Skin of body (tissue), 3 donors: ENCODE data around the gene SYT5. TPM values are rescaled to one million over a fixed set of nuclear protein-coding genes. Genes with fewer than 3 reads are reported as not detected.

Experiments used
- DNase-seq: peaks from one replicate; lab custom pipeline; 2025; lab: John Stamatoyannopoulos, UW
- small RNA-seq: library from RNA; depleted of rRNA; stranded (forward); fragments of <200 nt; gene quantifications from one replicate; pipeline ENCODE3, GENCODE V24; 2014; ENCODE audit warnings: low replicate concordance
- total RNA-seq: library from RNA; depleted of rRNA; stranded (reverse); fragments of >200 nt; gene quantifications from one replicate; pipeline ENCODE4 v1.2.3, GENCODE V29; 2014

The SYT5 gene
- total RNA-seq, 1 donor from 2014 or later, result 1.6 TPM

DNA sequence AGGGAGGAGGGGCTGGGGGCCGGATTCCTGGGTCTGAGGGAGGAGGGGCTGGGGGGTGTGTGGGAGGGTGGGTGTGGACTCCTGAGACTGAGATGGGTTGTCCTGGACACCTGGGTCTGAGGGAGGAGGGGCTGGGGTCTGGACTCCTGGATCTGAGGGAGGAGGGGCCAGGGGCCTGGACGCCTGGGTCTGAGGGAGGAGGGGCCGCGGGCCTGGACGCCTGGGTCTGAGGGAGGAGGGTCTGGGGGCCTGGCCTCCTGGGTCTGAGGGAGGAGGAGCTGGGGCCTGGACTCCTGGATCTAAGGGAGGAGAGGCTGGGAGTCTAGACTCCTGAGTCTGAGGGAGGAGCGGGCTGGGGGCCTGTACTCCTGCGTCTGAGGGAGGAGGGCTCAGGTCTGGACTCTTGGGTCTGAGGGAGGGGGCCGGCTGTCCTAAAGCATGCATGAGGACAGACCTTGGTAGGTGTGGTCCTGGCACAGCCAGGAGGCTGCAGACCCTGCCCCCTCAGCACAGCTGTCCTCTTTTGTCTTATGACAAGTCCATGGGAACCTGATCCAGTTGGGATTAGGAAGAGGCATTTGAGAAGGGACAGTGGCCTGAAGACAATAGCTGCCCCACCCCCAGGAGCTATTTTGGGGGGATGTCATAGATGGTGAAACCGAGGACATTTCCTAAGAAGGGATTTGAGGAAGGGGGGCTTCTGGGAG, 32.4 kb downstream of the SYT5 start:
- DNase-seq, result no peak

DNA sequence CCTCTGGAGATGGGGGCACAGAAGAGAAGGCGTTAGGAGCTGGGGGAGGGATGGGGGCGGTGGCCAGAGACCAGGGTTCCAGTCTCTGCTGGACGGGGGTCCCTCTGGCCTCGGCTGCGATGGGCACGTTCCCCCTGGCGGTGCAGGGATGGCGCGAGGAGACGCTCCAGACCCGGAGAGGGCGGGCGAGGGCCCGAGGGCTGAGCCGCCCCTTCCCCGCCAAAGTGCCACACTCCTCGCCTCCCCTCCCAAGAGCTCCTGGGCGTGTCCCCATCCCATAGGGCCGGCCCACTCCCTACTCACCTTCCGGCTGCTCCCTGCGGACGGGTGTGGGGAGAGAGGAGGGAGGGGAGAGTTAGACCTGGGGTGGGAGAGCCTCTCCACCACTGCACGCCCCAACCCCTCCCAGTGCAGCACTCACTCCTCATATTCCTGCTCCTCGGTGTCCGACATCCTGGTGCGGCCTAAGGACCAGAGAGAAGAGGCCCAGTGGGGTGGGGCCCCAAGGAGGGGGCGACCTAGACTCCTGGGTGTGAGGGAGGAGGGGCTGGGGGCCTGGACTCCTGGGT, 33.3 kb downstream of the SYT5 start:
- no peak for DNase-seq

DNA sequence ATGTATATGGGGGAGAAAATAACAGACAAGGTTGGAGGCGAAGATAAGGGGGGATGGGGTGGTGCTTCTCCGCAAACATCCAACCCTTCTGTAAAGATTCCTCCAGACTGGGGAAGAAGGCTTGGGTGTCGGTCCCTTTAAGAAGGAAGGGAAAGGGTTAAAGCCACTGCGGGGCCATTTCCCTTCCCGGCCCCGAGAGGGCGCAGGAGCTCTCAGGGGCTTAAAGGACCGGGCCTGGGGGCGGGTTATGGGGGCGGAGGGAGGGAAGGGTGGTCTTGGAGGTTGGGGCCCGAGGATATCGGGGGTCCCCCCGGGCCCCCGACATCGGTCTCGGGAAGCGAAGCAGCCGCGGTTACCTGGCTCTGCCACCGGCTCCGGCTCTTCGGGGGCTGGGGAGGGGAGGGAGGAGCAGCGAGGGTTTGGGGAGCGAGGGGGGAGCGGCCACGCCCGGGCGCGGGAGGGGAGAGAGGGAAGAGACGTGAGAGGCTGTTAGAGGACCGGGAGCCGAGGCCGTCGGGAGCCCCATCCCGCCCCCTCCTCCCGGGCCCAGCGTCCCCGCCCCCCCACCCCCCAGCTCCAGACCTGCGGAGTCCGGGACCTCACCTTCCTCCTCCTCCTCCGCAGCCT, 33.9 kb downstream of the SYT5 start:
- DNase-seq, result no peak

DNA sequence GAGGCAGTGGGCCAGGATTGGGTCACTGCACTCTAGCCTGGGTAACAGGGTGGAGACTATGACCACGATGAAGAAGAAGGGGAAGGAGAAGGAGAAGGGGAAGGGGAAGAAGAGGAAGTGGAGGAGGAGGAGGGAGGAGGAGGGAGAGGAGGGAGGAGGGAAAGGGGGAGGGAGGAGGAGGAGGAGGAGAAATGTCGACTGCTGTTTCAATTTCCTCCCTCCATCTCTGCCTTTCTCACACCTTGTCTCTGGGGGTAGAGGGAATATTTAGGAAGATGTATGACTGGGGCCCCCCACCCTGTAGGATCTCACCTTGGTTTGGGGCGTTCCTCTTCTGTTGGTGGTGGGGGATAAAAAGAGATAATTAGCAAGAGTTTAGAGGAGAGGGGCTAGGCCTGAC, 34.9 kb downstream of the SYT5 start:
- DNase-seq, result no peak

DNA sequence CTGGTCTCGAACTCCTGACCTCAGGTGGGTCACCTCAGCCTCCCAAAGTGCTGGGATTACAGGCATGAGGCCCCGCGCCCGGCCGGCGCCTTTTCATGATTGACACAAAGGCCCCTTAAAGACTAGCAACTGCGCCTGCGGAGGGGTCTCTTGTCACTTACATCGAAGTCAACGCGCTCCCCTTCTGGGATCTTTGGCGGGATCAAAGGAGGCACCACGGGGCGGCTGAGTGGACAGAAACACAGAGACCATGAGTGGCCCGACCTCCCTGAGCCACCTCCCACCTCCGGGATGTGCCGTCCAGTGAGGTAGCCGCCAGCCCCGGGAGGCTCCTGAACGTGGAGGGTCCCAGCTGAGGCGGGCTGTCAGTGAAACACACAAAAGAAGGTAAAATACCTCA, 38.4 kb downstream of the SYT5 start:
- DNase-seq, result no peak

DNA sequence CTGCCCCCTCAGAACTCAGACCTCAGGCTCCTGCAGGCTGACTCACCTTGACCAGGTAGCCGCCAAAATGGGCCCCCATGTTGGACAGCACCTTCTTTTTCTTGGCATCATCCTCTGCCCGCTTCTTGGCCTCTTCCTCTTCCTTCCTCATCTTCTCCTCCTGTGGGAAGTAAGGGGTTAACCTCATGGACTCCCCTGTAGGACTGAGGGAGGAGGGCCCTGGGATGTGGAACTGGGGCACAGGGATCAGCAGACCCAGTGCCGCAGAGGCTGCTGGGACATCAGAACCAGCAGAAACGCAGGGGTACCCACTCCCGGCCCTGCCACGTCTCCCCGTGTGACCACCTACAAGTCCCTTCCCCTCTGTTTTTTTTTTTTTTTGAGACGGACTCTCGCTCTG, 42.2 kb downstream of the SYT5 start:
- DNase-seq, result no peak

DNA sequence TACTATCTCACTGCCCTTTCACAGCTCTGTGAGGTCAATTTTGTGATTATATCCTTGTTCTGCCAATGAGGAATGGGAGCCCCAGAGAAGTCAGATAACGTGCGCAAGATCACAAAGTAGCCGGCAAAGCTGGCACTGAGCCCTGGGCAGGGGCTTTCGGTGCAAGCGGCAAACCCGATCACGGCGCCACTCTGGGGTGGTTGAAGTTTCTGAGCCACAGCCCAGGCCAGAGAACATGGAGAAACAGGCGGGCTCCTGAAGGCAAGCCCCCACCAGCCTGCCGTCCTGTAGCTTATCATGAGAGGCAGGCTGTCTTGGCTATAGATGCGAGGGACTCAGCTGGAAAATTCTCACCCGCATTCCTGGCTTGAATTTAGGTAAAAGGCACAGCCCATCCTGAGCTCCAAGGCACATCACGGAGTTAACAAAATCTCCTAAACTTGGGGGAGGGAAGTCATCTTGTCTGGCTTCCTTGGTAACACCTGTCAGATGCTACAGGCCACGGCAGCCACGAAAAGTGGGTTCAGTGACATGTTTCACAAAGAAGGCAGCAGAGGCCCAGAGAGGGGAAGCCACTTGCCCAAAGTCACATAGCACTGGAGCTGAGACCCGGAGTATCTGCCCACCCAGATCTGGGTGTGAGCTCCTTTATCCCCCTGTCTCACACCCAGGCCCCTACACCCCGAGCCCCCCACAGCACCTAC, 43.5 kb downstream of the SYT5 start:
- no peak for DNase-seq

DNA sequence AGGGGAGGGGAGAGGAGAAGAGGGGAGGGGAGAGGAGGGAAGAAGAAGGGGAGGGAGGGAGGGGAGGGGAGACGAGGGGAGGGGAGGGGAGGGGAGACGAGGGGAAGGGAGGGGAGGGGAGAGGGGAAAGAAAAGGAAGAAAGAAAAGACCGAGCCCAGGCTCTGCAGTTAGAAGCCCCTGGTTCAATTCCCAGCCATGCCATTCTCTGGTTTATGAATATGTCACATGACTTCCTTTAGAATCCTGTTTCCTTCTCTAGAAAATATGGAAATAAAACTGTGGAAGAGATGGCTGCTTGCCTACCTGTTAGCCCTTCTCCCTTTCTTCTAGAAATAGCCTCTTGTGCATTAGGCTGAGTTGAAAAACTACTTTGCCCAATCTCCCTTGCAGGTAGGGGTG, 45.4 kb downstream of the SYT5 start:
- DNase-seq, result no peak

DNA sequence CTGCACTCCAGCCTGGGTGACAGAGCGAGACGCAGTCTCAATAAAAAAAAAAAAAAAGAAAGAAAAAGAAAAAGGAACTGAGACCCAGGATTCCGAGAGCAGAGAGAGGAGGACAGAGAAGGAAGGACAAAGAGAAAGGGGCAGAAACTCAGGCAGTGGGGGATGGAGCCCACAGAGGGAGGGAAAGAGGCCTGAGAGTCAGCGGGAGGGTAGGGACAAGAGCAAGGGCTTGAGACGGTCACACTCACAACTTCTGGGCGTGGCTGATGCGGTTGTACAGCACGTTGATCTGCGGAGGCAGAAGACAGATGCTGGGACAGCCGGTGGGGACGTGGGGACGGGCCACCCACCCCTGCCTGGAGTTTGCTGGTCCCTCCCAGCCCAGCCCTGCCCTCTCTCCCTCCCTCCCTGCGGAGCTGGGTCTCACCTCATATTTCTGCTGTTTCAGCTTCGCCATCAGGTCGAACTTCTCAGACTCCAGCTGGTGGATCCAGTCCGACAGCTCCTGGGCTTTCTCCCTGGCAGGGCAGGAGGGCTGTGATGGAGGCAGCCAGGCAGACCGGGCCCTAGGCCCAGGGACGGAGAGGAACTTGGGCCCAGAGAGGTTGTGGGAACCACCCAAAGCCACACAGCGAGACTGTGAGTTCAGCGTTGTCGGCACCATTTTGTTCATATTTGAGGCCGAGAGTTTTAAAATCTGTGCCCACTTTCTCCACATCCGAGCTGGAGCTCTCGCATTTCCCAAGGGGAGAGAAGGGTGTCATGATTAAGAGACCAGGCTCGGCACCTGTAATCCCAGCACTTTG, 46.2 kb downstream of the SYT5 start:
- no peak for DNase-seq

DNA sequence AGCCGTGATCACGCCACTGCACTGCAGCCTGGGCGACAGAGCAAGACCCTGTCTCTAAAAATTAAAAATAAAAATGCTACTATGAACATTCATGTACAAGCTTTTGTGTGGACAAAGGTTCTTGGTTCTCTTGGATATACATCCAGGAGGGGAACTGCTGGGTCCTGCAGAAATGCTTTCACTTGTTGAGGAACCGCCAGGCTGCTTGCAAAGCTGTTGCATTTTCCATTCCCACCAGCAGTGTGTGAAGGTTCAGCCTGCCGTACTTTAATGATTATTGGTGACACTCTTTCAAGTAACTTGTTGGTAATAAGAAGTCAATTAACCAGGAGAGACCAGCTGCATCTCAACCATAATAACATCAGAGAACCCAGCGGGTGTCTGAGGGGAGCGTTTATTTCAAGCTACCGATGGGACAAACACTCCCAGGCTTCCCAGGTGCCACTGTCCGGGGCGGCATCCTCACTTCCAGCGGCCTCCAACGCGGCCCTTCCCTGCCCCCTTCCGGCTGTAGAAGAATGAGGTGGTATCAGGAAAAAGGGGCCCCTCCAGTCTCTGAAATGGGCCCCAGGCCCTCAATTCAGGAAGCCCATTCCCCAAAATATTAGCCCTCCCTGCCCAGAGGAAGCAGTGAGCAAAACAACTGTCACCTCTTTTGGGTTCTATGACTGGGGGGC, 47.5 kb downstream of the SYT5 start:
- no peak for DNase-seq

DNA sequence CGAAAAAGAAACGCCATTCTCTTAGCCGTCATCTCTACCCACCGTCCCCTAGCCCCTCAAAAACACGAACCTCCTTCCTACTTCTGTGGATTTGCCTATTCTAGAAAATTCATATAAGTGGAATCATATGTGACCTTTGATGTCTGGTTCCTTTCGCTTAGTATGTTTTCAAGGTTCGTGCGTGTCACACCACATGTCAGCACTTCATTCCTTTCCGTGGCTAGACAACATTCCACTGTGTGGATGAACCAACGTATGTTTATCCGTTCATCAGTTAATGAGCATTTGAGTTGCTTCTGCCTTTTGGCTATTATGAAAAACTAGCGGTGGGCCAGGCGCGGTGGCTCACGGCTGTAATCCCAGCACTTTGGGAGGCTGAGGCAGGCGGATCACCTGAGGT, 48.7 kb downstream of the SYT5 start:
- DNase-seq, result no peak

Small RNAs within 50 kb of the gene (small RNA-seq; reads per million reads assigned to genes)
- not detected for gene MIR7975
- gene RF01210, result not detected

Other genes starting within 250 kb of the SYT5 start
- gene NLRP7, start 232.8 kb downstream of the SYT5 start, total RNA-seq, result not detected
- gene NLRP2, start 213.9 kb downstream of the SYT5 start, total RNA-seq, result 6.5 TPM
- gene GP6, start 142.0 kb downstream of the SYT5 start, total RNA-seq, result 0.20 TPM
- gene RDH13, start 117.1 kb downstream of the SYT5 start, total RNA-seq, result 31.6 TPM
- 47.6 TPM for gene EPS8L1, start 104.4 kb downstream of the SYT5 start, total RNA-seq
- gene PPP1R12C, start 62.7 kb downstream of the SYT5 start, total RNA-seq, result 34.0 TPM
- gene TNNT1, start 31.1 kb downstream of the SYT5 start, total RNA-seq, result 65.7 TPM
- gene TNNI3, start 22.6 kb downstream of the SYT5 start, total RNA-seq, result 0.89 TPM
- gene DNAAF3, start 13.7 kb downstream of the SYT5 start, total RNA-seq, result not detected
- 0.39 TPM for gene PTPRH, start 29.2 kb upstream of the SYT5 start, total RNA-seq
- 1.2 TPM for gene TMEM86B, start 48.5 kb upstream of the SYT5 start, total RNA-seq
- 20.8 TPM for gene PPP6R1, start 78.7 kb upstream of the SYT5 start, total RNA-seq
- gene HSPBP1, start 99.8 kb upstream of the SYT5 start, total RNA-seq, result 12.1 TPM
- gene BRSK1, start 103.7 kb upstream of the SYT5 start, total RNA-seq, result 3.6 TPM
- gene TMEM150B, start 145.1 kb upstream of the SYT5 start, total RNA-seq, result 1.1 TPM
- gene KMT5C, start 159.6 kb upstream of the SYT5 start, total RNA-seq, result 17.0 TPM
- 3.1 TPM for gene COX6B2, start 174.4 kb upstream of the SYT5 start, total RNA-seq
- not detected for gene GARIN5B, start 183.0 kb upstream of the SYT5 start, total RNA-seq
- gene IL11, start 190.2 kb upstream of the SYT5 start, total RNA-seq, result 0.30 TPM
- not detected for gene TMEM190, start 196.5 kb upstream of the SYT5 start, total RNA-seq
- 0.30 TPM for gene TMEM238, start 204.0 kb upstream of the SYT5 start, total RNA-seq
- gene RPL28, start 205.6 kb upstream of the SYT5 start, total RNA-seq, result 377 TPM
- 25.4 TPM for gene UBE2S, start 227.5 kb upstream of the SYT5 start, total RNA-seq